Esophagus muscularis mucosa (tissue), 4 donors: ENCODE measurements around the gene TSPAN32. TPM values are rescaled to one million over a fixed set of nuclear protein-coding genes. Genes with fewer than 3 reads are reported as not detected.
A peak's percentile ranks its signal among the peaks of the same experiment; 100 is the strongest.

Experiments
- DNase-seq: peaks from one replicate; pipeline ENCODE4 v3.0.0-alpha.2; 2017; ENCODE audit errors: extremely low spot score
- H3K27ac ChIP-seq, 4 donors: fragments of 200-600 bp; sonication (generic); replicated peaks in 1 of 4; 1 replicate in 3 of 4; 2 replicates in 1 of 4; pipeline ENCODE4 v1.5.1; 2016 to 2019; ENCODE audit warnings: mild to moderate bottlenecking in 1 of 4
- H3K27me3 ChIP-seq, 4 donors: fragments of 200-600 bp; sonication (generic); one replicate each; pipeline versions ENCODE4 v1.5.1 to v1.6.0; 2016 to 2019
- H3K36me3 ChIP-seq, 4 donors: fragments of 200-600 bp; sonication (generic); one replicate each; pipeline ENCODE4 v1.5.1; 2016 to 2019
- H3K4me1 ChIP-seq, 4 donors: fragments of 200-600 bp; sonication (generic); one replicate each; pipeline ENCODE4 v1.5.1; 2016 to 2019
- H3K4me3 ChIP-seq, 4 donors: fragments of 200-600 bp; sonication (generic); 1 replicate in 2 of 4; 2 replicates in 2 of 4; pipeline ENCODE4 v1.5.1; 2016 to 2019; ENCODE audit warnings: mild to moderate bottlenecking in 4 of 4, moderate library complexity in 1 of 4
- H3K9me3 ChIP-seq, 4 donors: fragments of 200-600 bp; sonication (generic); 1 replicate in 3 of 4; 2 replicates in 1 of 4; pipeline ENCODE4 v1.5.1; 2016 to 2019
- EP300 ChIP-seq: sonication (generic); formaldehyde crosslinking; IDR thresholded peaks from one replicate; pipeline ENCODE4 v1.6.1; 2017; ENCODE audit warnings: antibody characterized with exemption
- POLR2A ChIP-seq: fragments of 450-650 bp; IDR thresholded peaks from one replicate; pipeline ENCODE4 v1.6.1; 2017; ENCODE audit warnings: antibody characterized with exemption, moderate library complexity, mild to moderate bottlenecking, low read depth
- POLR2AphosphoS5 ChIP-seq, 2 donors: sonication (generic); formaldehyde crosslinking; IDR thresholded peaks; one replicate each; pipeline ENCODE4 v1.6.1; 2017; ENCODE audit warnings: antibody characterized with exemption in 2 of 2
- WGBS: methylation state at CpG from one replicate; pipeline ENCODE4 v1.1.5; 2018; 5-methylcytosine and 5-hydroxymethylcytosine counted together
- intact Hi-C: fragments of 100-400 bp; cut with DNase I; formaldehyde crosslinking; loops from one replicate; pipeline ENCODE4 v1.15.1; 2023
- total RNA-seq, 4 donors: library from RNA; depleted of rRNA; stranded (reverse); fragments of >200 nt; gene quantifications; one replicate each; pipeline versions ENCODE4 v1.1.0 to v1.2.1, GENCODE V29; 2016
- TF ChIP-seq, protein P1 (sequence below), 3 experiments: fragments of 200-600 bp in 2 of 3; fragments of 450-650 bp in 1 of 3; sonication (generic) in 2 of 3; IDR thresholded peaks; one replicate each; pipeline ENCODE4 v1.5.1; 2017 to 2019; ENCODE audit warnings: antibody characterized with exemption in 3 of 3, mild to moderate bottlenecking in 2 of 3, moderate library complexity in 1 of 3

TSPAN32 gene
- total RNA-seq, 4 donors from 2014 or later: 0.52 to 3.5 (median 1.2) TPM; not detected in 1

DNA sequence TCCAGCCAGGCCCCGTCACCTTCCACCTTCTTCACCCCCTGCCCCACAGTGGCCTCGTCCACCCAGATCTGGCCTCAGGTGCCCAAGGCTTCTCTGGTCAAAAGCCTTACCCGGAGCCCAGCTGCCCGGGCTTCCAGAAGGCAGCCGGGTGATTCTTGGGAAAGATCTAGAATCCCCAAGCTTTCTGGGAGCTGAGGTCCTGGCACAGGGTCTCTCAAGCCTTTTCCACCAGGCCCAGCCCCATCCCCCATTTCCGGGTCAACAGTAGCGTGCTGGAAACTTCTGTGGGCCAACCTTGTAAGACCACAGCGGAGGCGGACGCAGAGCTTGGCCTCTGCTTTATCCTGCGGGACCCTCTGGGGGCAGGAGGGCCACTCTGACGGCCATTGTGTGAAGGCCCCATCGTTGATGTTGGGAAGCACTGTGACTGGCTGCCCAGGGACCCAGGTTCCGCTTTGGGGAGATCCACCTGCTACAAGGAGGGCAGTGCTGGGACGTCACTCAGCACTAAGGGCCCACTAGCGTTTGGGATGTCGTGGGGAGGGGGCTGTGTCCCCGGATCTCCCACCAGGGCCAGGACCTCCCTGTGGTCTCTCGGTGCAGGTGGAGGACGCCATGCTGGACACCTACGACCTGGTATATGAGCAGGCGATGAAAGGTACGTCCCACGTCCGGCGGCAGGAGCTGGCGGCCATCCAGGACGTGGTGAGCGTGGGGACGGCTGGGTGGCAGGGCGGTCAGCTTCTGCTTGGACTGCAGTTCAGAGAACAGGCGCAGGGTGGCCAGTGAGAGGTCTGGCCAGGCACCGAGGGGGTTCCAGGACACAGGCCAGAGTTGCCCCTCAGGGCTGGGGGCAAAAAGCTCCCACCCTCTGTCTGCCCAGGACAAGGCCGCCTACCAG lies 11.5 kb downstream of the TSPAN32 start:
- H3K4me1 ChIP-seq: peaks cover 32 to 47% (median 43%) of the 10 kb centered on the region in 4 donors
- peaks cover 0 to 11% (median 5%) of the 10 kb centered on the region in 4 donors for H3K9me3 ChIP-seq
- no peak for DNase-seq
- intact Hi-C loops: no loop called here
- 84% methylated on average over 17 of the region's 34 CpGs for WGBS
- no peaks in the 10 kb centered on the region for H3K27me3 ChIP-seq
- no peak overlapping the region for H3K4me3 ChIP-seq
- H3K36me3 ChIP-seq: no peaks in the 10 kb centered on the region
- TF ChIP-seq EP300 (no peak), POLR2A (no peak), POLR2AphosphoS5 (IDR thresholded peaks at IDR 0.05) (no peak)
- TF ChIP-seq, protein P1, sequence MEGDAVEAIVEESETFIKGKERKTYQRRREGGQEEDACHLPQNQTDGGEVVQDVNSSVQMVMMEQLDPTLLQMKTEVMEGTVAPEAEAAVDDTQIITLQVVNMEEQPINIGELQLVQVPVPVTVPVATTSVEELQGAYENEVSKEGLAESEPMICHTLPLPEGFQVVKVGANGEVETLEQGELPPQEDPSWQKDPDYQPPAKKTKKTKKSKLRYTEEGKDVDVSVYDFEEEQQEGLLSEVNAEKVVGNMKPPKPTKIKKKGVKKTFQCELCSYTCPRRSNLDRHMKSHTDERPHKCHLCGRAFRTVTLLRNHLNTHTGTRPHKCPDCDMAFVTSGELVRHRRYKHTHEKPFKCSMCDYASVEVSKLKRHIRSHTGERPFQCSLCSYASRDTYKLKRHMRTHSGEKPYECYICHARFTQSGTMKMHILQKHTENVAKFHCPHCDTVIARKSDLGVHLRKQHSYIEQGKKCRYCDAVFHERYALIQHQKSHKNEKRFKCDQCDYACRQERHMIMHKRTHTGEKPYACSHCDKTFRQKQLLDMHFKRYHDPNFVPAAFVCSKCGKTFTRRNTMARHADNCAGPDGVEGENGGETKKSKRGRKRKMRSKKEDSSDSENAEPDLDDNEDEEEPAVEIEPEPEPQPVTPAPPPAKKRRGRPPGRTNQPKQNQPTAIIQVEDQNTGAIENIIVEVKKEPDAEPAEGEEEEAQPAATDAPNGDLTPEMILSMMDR (IDR thresholded peaks at IDR 0.05): no peak
- H3K27ac ChIP-seq: peak overlapping the region; percentile 57 to 85 (median 80)

DNA sequence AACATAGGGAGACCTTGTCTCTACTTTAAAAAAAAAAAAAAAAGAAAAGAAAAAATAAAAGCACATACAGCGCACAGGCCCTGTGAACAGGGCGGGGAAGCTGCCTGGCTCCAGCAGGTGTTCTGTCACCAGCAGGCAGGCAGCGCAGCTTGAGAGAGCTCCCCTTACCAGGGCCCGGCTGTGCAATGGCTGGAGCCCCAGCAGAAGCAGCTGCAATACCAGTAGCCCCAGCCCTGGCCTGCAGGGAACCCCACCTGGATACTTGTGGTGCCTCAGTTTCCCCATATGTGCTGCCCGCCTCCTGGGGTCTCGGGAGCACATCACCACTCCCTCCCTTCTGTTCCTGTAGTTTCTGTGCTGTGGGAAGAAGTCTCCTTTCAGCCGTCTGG lies 12.3 kb downstream of the TSPAN32 start:
- no peak for DNase-seq
- Histone ChIP-seq H3K9me3 (peaks cover 0 to 11% (median 5%) of the 10 kb centered on the region in 4 donors), H3K27me3 (no peaks in the 10 kb centered on the region), H3K4me3 (no peak overlapping the region), H3K4me1 (peaks cover 32 to 47% (median 43%) of the 10 kb centered on the region in 4 donors), H3K27ac (peak overlapping the region; percentile 79 to 85 (median 84)), H3K36me3 (no peaks in the 10 kb centered on the region)
- WGBS: 90% methylated on average over 7 of the region's 7 CpGs
- intact Hi-C loops: no loop called here
- TF ChIP-seq, protein P1 (IDR thresholded peaks at IDR 0.05): no peak
- TF ChIP-seq EP300 (no peak), POLR2AphosphoS5 (IDR thresholded peaks at IDR 0.05) (no peak)

DNA sequence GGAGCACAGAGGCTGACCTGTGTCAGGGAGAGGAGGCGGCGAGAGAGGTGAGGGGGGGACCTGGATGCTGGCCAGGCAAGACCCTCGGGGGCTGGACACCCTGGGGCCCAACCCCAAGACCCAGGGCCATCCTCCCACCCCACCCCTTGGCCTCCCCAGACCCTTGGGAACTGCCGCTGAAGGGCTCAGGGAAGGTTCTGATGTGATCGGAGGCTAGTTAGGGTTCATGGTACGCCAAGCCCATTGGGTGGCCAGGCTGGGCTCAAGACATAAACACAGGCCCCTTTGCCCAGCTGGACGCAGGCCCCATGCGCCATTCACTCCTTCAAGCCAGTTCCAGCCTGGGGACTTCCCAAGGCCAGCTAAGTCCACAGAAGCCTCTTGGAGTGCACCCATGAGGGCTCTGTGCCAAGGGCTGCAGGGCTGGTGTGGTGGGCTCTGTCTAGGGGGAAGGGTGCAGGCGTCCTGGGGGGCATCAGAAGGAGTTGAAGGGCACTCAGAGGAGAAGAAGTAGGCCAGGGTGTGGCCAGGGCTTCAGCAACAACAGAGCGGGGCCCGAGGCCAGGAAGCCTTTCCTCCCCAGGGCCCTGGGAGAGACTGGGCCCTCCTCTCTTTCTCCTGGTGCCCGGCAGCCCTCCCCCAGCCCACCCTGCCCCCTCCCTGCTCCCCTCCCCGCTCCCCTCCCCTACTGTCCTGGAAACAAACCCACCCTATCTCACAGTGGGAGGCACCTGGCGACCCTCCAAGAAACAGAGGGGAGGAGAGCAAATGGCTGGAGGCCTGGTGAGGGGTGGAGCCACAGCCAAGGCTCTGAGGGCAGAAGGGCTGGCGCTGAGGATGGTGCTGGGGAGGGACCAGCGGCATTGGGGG lies 12.9 kb downstream of the TSPAN32 start:
- intact Hi-C loops: no loop called here
- Histone ChIP-seq H3K9me3 (peaks cover 0 to 11% (median 5%) of the 10 kb centered on the region in 4 donors), H3K4me3 (peak overlapping the region; percentile 25 to 39 (median 35)), H3K36me3 (no peaks in the 10 kb centered on the region), H3K27me3 (no peaks in the 10 kb centered on the region), H3K27ac (peak overlapping the region; percentile 79 to 85 (median 84)), H3K4me1 (peaks cover 32 to 47% (median 43%) of the 10 kb centered on the region in 4 donors)
- no peak for DNase-seq
- peak; percentile 53 to 63 for TF ChIP-seq POLR2AphosphoS5 (IDR thresholded peaks at IDR 0.05)
- no peak for TF ChIP-seq EP300
- 45% methylated on average over 7 of the region's 16 CpGs for WGBS

DNA sequence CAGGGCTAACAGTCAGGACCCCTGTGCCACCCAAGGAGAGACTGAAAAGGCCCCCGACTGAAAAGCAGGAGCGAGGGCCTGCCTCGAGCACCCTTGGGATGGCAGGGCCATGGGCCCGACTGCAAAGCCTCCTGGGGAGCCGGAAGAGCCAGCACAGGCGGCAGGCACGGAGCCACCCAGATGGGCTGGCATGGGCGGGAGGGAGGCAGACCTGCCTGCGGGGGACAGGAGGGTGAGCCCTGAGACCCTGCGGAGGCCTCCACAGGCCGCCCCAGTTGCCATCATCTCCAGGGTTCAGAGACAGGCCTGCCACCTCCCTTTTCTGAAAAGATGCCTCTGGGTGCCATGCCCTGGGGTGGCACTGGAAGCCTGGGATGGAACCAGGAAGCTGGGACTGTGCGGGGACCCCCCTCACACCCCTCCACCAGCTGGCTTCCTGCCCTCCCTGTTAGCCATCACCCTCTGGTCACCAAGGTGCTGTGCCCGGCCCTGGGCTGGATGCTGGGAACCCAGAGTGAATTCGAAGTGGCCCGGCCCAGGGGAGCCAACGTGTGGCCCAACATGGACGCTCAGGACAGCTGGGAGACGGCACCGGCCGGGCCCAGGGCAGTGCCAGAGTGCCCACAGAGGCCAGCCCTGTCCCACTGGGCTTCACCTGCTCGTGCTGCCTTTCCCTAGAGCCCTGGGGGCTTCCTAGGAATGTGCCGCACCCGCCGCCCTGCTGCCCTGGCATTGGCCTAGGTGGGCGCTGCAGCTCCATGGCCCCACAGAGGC lies 13.8 kb downstream of the TSPAN32 start:
- no peaks in the 10 kb centered on the region for H3K36me3 ChIP-seq
- intact Hi-C loops: no loop called here
- H3K27ac ChIP-seq: peak overlapping the region; percentile 79 to 85 (median 84)
- H3K27me3 ChIP-seq: no peaks in the 10 kb centered on the region
- no peak for DNase-seq
- peaks cover 0 to 11% (median 5%) of the 10 kb centered on the region in 4 donors for H3K9me3 ChIP-seq
- WGBS: 68% methylated on average over 10 of the region's 25 CpGs
- TF ChIP-seq POLR2AphosphoS5 (IDR thresholded peaks at IDR 0.05) (no peak), EP300 (no peak), POLR2A (no peak)
- TF ChIP-seq, protein P1 (IDR thresholded peaks at IDR 0.05): no peak
- H3K4me3 ChIP-seq: peak overlapping the region; percentile 25 to 39 (median 35)
- peaks cover 32 to 47% (median 43%) of the 10 kb centered on the region in 4 donors for H3K4me1 ChIP-seq
